ENCODE results near the gene HGD.

The HGD gene

GRCh38 chr3:120596853-120597223 is 85.2 kb downstream of the HGD start:
- DNase-seq (ENCODE audit: extremely low spot score, insufficient read length, low read depth) (no peak), FAIRE-seq (no peak)

- FAIRE-seq (peak; percentile 100), DNase-seq (ENCODE audit: extremely low spot score, insufficient read length, low read depth) (peak; percentile 96)
Measured at GRCh38 chr3:120596116-120596852, 85.8 kb downstream of the HGD start, which contains the start of gene NDUFB4. TSS of gene NDUFB4 (plus strand) at chr3:120596336. CDS start at chr3:120596360, 24 bp downstream.

- no peak for FAIRE-seq
- no peak for DNase-seq (ENCODE audit: extremely low spot score, insufficient read length, low read depth)
Measured at GRCh38 chr3:120595788-120596115, 86.3 kb downstream of the HGD start.

GRCh38 chr3:120587332-120587975 is 94.6 kb downstream of the HGD start:
- FAIRE-seq = no peak

More at GRCh38 chr3:120587332-120587975, 94.6 kb downstream of the HGD start:
- DNase-seq (ENCODE audit: extremely low spot score, insufficient read length, low read depth) = no peak

All from GM18507 (cell line).